Measurements from ENCODE around the gene PDIA4. TPM values are rescaled to one million over a fixed set of nuclear protein-coding genes. Genes with fewer than 3 reads are reported as not detected.
A peak's percentile ranks its signal among the peaks of the same experiment; 100 is the strongest.

Gene PDIA4
- total and polyA plus RNA-seq, 8 donors = 35.6 to 185 (median 71.6) TPM

DNA sequence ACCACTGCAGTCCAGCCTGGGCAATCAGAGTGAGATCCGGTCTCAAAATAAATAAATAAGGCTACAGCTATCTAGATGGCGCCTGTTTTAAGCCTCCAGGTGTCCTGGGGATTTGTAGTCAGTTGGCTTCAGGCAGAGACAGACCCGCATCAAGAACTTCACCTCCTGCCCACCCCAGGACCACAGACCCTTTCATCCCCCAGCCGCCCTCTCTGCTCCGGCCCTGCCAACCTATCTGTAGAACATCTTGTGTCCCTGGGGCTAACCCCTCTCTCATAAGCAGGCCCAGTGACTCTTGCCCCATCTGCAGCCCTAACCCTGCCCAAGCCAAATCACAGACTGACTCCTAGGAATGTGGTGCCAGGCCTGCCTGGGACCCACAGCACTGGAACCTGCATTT lies 17.9 kb downstream of the PDIA4 start:
- Histone ChIP-seq H3K4me3 (no peak overlapping the region), H3K36me3 (peaks cover 3 to 85% (median 42%) of the 10 kb centered on the region in 3 donors), H3K27ac (no peak overlapping the region), H3K27me3 (no peaks in the 10 kb centered on the region), H3K9me3 (no peaks in the 10 kb centered on the region), H3K4me1 (no peaks in the 10 kb centered on the region)
- intact Hi-C loops (cut with DNase I) = no loop called here
- TF ChIP-seq, protein P1, sequence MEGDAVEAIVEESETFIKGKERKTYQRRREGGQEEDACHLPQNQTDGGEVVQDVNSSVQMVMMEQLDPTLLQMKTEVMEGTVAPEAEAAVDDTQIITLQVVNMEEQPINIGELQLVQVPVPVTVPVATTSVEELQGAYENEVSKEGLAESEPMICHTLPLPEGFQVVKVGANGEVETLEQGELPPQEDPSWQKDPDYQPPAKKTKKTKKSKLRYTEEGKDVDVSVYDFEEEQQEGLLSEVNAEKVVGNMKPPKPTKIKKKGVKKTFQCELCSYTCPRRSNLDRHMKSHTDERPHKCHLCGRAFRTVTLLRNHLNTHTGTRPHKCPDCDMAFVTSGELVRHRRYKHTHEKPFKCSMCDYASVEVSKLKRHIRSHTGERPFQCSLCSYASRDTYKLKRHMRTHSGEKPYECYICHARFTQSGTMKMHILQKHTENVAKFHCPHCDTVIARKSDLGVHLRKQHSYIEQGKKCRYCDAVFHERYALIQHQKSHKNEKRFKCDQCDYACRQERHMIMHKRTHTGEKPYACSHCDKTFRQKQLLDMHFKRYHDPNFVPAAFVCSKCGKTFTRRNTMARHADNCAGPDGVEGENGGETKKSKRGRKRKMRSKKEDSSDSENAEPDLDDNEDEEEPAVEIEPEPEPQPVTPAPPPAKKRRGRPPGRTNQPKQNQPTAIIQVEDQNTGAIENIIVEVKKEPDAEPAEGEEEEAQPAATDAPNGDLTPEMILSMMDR (IDR thresholded peaks at IDR 0.05) = no peak
- ATAC-seq (no peak), FAIRE-seq (no peak), DNase-seq (no peak)
- 86 to 87% methylated on average over 5 of the region's 5 CpGs for WGBS, 2 donors

GRCh38 chr7:149009527-149009926 lies 18.8 kb downstream of the PDIA4 start:
- Histone ChIP-seq H3K36me3 (peaks cover 3 to 82% (median 41%) of the 10 kb centered on the region in 3 donors), H3K4me3 (no peak overlapping the region), H3K27me3 (no peaks in the 10 kb centered on the region), H3K4me1 (no peaks in the 10 kb centered on the region), H3K9me3 (no peaks in the 10 kb centered on the region), H3K27ac (no peak overlapping the region)
- no peak for FAIRE-seq
- no peak for ATAC-seq
- 77 to 86% methylated on average over 3 of the region's 3 CpGs for WGBS, 2 donors
- intact Hi-C loops (cut with DNase I) = loop anchor here in 1 of 3 donors (5.0 kb wide), 1 partner anchor 53 kb away; no protein-coding TSS in a partner anchor
- no peak for DNase-seq
- TF ChIP-seq, protein P1 (IDR thresholded peaks at IDR 0.05) = no peak

GRCh38 chr7:149007611-149008010 lies 20.7 kb downstream of the PDIA4 start:
- H3K27ac ChIP-seq = no peak overlapping the region
- intact Hi-C loops (cut with DNase I) = loop anchor here in 1 of 3 donors (5.0 kb wide), 1 partner anchor 55 kb away; no protein-coding TSS in a partner anchor
- WGBS, 2 donors = 84 to 85% methylated on average over 6 of the region's 6 CpGs
- ATAC-seq (no peak), FAIRE-seq (no peak), DNase-seq (no peak)
- H3K9me3 ChIP-seq = no peaks in the 10 kb centered on the region
- H3K27me3 ChIP-seq = no peaks in the 10 kb centered on the region
- H3K4me1 ChIP-seq = no peaks in the 10 kb centered on the region
- H3K4me3 ChIP-seq = no peak overlapping the region
- peaks cover 2 to 85% (median 44%) of the 10 kb centered on the region in 3 donors for H3K36me3 ChIP-seq
- TF ChIP-seq, protein P1 (IDR thresholded peaks at IDR 0.05) = no peak

DNA sequence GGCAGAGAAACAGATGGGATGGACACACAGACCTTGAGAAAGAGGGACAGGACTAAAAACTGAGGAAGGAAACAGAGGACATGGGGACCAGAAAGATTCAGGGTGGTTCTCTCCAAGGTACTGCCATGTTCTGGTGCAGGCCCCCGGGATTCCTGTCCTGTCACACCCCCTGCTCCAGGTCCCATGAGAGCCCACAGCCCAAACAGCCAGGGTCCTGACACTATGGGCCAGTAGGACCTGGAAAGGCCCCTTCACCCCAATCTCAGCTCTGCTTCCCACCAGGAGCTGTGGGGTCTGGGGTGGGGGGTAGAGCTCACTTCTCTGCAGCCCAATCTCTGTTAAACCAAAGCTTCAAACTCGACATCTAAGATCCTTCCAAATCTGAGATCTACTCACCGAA lies 21.2 kb downstream of the PDIA4 start:
- WGBS, 2 donors = 74 to 86% methylated on average over 3 of the region's 3 CpGs
- ATAC-seq = no peak
- no peak for FAIRE-seq
- Histone ChIP-seq H3K36me3 (peaks cover 2 to 84% (median 41%) of the 10 kb centered on the region in 3 donors), H3K9me3 (no peaks in the 10 kb centered on the region), H3K27me3 (no peaks in the 10 kb centered on the region), H3K4me1 (no peaks in the 10 kb centered on the region), H3K4me3 (no peak overlapping the region), H3K27ac (no peak overlapping the region)
- intact Hi-C loops (cut with DNase I) = loop anchor here in 1 of 3 donors (5.0 kb wide), 1 partner anchor 55 kb away; no protein-coding TSS in a partner anchor
- TF ChIP-seq, protein P1 (IDR thresholded peaks at IDR 0.05) = no peak
- no peak for DNase-seq

GRCh38 chr7:149006345-149006725 lies 22.0 kb downstream of the PDIA4 start:
- Histone ChIP-seq H3K36me3 (peaks cover 2 to 76% (median 33%) of the 10 kb centered on the region in 3 donors), H3K27me3 (no peaks in the 10 kb centered on the region), H3K9me3 (no peaks in the 10 kb centered on the region), H3K4me3 (no peak overlapping the region), H3K4me1 (no peaks in the 10 kb centered on the region), H3K27ac (no peak overlapping the region)
- DNase-seq (no peak), FAIRE-seq (no peak), ATAC-seq (peak in 2 of 4 donors; percentile 2 to 14)
- TF ChIP-seq, protein P1 (IDR thresholded peaks at IDR 0.05) = no peak
- intact Hi-C loops (cut with DNase I) = loop anchor here in 1 of 3 donors (5.0 kb wide), 1 partner anchor 56 kb away; no protein-coding TSS in a partner anchor
- whole genome bisulfite sequencing, 2 donors = 84 to 85% methylated on average over 10 of the region's 10 CpGs

Data from pancreas (tissue), 10 donors.